ENCODE data around the gene MAP1S. TPM values are rescaled to one million over a fixed set of nuclear protein-coding genes. Genes with fewer than 3 reads are reported as not detected.
A peak's percentile ranks its signal among the peaks of the same experiment; 100 is the strongest.

MAP1S gene
- total and polyA plus RNA-seq, 2 of the 8 experiments (the other 6 are each of a cell fraction or from before 2014, with no cell fraction given) = 66.7 to 115 TPM

DNA sequence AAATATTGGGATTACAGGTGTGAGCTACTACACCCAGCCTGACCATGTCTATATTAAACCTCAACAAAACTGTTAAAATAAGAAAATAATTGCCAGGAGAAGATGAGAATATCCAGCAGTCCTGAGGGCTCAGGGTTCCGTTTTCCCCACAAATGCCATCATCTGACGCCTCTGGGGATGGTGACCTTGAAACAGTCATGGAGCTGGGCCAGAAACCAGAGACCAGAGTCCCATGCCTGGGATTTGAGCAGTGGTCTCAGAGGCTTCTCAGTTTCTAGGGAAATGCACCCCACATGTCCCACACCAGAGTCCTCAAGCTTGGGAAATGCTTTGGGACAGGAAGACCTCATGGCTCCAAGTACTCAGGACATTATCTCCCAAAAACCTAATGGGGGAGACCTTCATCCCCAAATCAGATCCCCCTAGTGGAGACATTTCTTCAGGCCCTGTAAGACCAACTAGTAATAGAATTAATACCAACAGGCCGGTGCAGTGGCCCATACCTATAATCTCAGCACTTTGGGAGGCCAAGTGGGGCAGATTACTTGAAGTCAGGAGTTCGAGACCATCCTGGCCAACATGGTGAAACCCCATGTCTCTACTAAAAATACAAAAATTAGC is 2.9 kb upstream of the MAP1S start:
- Histone ChIP-seq H2BK12ac (ENCODE audit: low read depth, low read length) (no peak overlapping the region), H3K4me3 (ENCODE audit: extremely low read depth in 1 of 4, insufficient read depth in 2 of 4, low read depth in 3 of 4, low read length in 4 of 4) (no peak overlapping the region), H3K4me1 (replicated peaks in 1 of 4; ENCODE audit: control insufficient read depth in 3 of 4, insufficient read depth in 4 of 4, low read length in 3 of 4) (peaks cover 4 to 13% (median 6%) of the 10 kb centered on the region in 4 experiments), H2BK15ac (ENCODE audit: low read length) (no peak overlapping the region), H2AK5ac (ENCODE audit: low read depth, low read length) (no peak overlapping the region), H2BK120ac (replicated peaks; ENCODE audit: low read depth, low read length) (no peak overlapping the region), H3K18ac (ENCODE audit: extremely low read depth, low read length) (no peak overlapping the region), H3K79me2 (ENCODE audit: control insufficient read depth in 1 of 2, insufficient read depth in 2 of 2, low read length in 2 of 2) (peaks cover 13 to 18% of the 10 kb centered on the region in 2 experiments), H3K4ac (replicated peaks; ENCODE audit: insufficient read length, low read depth, low read length) (no peak overlapping the region), H4K8ac (ENCODE audit: extremely low read depth, insufficient read depth, low read length) (no peak overlapping the region), H2AFZ (ENCODE audit: low read length) (no peak overlapping the region), H3K56ac (replicated peaks; ENCODE audit: insufficient read length, low read depth, low read length) (no peak overlapping the region), H2BK20ac (ENCODE audit: low read length) (no peak overlapping the region), H3K23me2 (ENCODE audit: low read depth, low read length) (peaks cover 9% of the 10 kb centered on the region; the same call in 1 of the 2 replicates), H2BK5ac (ENCODE audit: low read depth, low read length) (no peak overlapping the region), H3K36me3 (ENCODE audit: control insufficient read depth in 2 of 4, insufficient read depth in 4 of 4, low read length in 3 of 4) (0 out of 8 replicates have a peak, but pooled peaks cover 0 to 2% (median 0%) of the 10 kb centered on the region in 4 experiments), H3K9me3 (ENCODE audit: insufficient read depth in 2 of 2, low read depth in 1 of 2, low read length in 1 of 2) (no peaks in the 10 kb centered on the region), H3K9ac (replicated peaks in 1 of 4; ENCODE audit: extremely low read depth in 1 of 4, low read depth in 3 of 4, low read length in 3 of 4) (no peak overlapping the region), H3K4me2 (ENCODE audit: insufficient read depth in 1 of 2, low read depth in 2 of 2, low read length in 2 of 2) (no peak overlapping the region), H4K91ac (replicated peaks; ENCODE audit: insufficient read length, low read length) (no peak overlapping the region), H4K20me1 (replicated peaks in 1 of 2; ENCODE audit: control insufficient read depth in 1 of 2, insufficient read depth in 2 of 2, low read length in 2 of 2) (peaks cover 8 to 13% of the 10 kb centered on the region in 2 experiments), H3K27me3 (replicated peaks in 1 of 4; ENCODE audit: control insufficient read depth in 3 of 4, extremely low read depth in 1 of 4, insufficient read depth in 3 of 4, low read length in 3 of 4) (0 out of 7 replicates have a peak, but pooled peaks cover 0 to 2% (median 0%) of the 10 kb centered on the region in 4 experiments), H3K27ac (ENCODE audit: low read depth, low read length) (no peak overlapping the region), H3K79me1 (ENCODE audit: low read depth, low read length) (peaks cover 2% of the 10 kb centered on the region; the same call in 1 of the 2 replicates), H3K23ac (ENCODE audit: insufficient read length) (no peak overlapping the region), H3K14ac (ENCODE audit: insufficient read length) (no peak overlapping the region), H4K5ac (ENCODE audit: insufficient read length, low read depth, low read length) (no peak overlapping the region)
- 80% methylated on average over 4 of the region's 4 CpGs; no CpG with 5 or more reads in 1 of the 2 experiments for WGBS, 2 experiments (ENCODE audit: extremely low coverage in 1 of 2, insufficient coverage in 1 of 2, insufficient read length in 1 of 2, insufficient replicate concordance in 2 of 2, low coverage in 1 of 2, low lambda C conversion rate in 2 of 2, missing lambda C conversion rate in 1 of 2)
- no peak for FAIRE-seq
- no peak for DNase-seq (ENCODE audit: low read depth in 1 of 2, low spot score in 2 of 2)
- POLR2A ChIA-PET (ENCODE audit: partially characterized antibody) = interaction anchor here (0.9 to 1.3 kb wide), 3 partner anchors 9 to 20 kb away, joined by 3 read pairs; no protein-coding TSS in a partner anchor
- CTCF ChIA-PET (ENCODE audit: partially characterized antibody) = interaction anchor here (0.9 to 5.7 kb wide), 13 partner anchors 8 to 137 kb away, joined by 3 to 34 read pairs (median 4); no protein-coding TSS in a partner anchor
- TF ChIP-seq, protein P1, sequence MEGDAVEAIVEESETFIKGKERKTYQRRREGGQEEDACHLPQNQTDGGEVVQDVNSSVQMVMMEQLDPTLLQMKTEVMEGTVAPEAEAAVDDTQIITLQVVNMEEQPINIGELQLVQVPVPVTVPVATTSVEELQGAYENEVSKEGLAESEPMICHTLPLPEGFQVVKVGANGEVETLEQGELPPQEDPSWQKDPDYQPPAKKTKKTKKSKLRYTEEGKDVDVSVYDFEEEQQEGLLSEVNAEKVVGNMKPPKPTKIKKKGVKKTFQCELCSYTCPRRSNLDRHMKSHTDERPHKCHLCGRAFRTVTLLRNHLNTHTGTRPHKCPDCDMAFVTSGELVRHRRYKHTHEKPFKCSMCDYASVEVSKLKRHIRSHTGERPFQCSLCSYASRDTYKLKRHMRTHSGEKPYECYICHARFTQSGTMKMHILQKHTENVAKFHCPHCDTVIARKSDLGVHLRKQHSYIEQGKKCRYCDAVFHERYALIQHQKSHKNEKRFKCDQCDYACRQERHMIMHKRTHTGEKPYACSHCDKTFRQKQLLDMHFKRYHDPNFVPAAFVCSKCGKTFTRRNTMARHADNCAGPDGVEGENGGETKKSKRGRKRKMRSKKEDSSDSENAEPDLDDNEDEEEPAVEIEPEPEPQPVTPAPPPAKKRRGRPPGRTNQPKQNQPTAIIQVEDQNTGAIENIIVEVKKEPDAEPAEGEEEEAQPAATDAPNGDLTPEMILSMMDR (IDR thresholded peaks at IDR 0.05; ENCODE audit: control extremely low read depth in 1 of 3, insufficient read depth in 1 of 3, low read depth in 1 of 3, low read length in 3 of 3) = peak in 2 of 3 experiments; percentile 30 to 35; a peak in 2 of 4 replicates
- TF ChIP-seq RAD21 (IDR thresholded peaks at IDR 0.05 in 1 of 2, conservative IDR thresholded peaks at IDR 0.05 in 1 of 2; ENCODE audit: low read depth in 2 of 2, low read length in 2 of 2) (peak in 1 of 2 experiments; percentile 17; a peak in 1 of 4 replicates), SIRT6 (IDR thresholded peaks at IDR 0.05; ENCODE audit: low read length) (no peak)
